ENCODE measurements around the gene OSMR.

Gene OSMR

DNA sequence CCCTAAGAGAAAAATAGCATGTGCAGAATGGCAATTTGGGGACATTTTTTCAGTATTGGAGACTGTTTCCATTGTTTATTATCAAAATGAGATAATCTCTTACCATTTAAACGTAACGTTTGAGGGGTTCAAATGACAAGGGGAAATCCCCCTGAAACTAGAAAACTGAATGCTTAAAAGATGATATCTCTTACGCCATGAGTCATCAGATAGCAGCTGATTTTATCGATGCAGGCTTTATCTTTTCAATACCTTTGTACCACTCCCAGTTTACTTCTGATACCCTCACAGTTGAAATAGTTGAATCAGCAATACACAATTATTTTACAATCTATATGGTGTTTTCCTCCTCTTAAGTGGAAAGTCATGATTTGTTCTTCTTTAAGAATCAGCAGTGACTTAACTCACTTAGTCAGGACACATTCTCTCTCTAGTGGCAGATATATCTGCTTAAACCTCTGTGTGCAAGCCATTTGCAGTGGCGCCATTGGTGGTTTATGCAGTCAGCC is 29.2 kb downstream of the OSMR start:
- no peak for DNase-seq

DNA sequence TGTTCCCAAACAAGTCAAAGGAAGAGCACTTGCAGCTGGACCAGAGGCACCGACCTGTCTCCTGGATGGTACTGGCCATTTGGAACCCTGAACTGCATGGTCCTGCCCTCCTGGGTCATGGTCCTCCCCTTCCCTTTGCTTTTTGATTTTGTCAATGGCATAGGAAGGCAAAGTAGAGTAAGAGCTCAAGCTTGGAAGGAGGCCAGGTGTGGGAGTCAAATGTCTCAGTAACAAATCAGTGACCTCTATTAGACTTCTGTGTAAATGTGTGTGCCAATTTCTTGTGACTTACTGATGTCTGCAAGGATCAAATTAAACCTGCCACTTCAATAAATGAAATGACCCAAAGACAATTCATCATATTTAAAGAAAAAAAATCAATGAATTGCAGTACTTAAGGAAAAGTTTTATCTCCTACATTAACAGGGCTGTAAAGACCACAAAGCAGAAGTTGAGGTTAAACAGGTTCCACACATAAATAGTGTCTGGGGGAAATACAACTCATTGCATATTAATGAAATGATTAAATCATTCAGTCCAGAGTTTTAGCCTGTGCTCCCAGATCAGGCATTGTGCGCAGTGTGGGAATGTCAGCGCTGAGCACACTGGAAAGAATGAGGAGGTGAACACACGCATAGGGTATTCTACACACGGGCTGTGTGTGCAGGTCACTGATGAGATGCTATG is 32.7 kb downstream of the OSMR start:
- DNase-seq: no peak

DNA sequence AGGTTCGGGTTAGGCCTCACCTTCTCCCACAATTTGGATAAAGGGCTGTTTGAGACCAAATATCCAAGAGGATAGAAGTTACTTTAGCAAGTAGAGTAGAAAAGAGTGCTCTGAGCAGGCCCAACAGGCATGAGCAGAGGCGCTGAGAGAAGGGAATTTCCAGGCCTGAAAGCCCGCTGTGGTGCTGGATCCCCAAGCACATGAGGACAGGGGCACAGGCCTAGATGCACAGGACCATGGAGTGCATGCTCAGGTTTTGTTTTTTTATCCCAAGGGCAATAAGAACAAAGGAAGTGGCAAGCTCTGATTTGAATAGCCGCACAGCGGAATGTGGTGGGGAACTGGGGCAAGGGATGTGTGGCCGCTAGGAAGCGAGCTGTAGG is 33.3 kb downstream of the OSMR start:
- DNase-seq: no peak

GRCh38 chr5:38883842-38884241 is 38.0 kb downstream of the OSMR start:
- DNase-seq: no peak

DNA sequence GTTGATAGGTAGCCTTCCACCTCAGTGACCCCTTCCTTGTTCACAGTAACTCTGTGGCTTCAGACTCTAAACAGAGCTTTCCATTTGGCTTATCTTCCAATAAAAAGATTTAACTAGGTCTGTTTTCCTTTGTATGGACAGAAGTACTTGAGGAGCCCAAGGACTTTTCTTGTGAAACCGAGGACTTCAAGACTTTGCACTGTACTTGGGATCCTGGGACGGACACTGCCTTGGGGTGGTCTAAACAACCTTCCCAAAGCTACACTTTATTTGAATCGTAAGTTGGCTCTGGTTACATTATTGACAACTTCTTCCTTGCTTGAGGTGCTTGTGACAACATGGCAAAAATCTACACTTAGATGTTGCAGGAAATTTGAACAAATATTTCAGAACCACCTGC is 39.4 kb downstream of the OSMR start:
- DNase-seq: no peak

DNA sequence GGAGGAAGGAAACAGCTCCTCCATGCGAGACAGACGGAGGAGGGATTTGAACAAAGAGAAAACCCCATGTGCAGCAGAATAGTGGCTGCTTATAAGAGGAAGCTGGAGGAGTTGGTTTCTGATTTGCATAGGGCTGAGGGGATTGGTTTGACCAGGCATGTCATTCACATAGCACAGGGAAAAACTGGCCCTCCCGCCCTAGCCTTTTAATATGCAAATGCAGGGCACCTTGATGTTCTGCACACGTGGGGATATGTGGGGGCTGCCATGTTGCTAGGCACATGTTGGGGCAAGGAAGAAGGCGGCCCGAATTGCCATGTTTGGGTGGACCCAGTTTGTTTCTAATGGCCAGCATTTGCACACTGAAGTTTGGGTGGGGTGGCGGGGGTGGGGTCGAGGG is 42.2 kb downstream of the OSMR start:
- DNase-seq: no peak

- DNase-seq: no peak
Observed at GRCh38 chr5:38889424-38889823, 43.6 kb downstream of the OSMR start.

DNA sequence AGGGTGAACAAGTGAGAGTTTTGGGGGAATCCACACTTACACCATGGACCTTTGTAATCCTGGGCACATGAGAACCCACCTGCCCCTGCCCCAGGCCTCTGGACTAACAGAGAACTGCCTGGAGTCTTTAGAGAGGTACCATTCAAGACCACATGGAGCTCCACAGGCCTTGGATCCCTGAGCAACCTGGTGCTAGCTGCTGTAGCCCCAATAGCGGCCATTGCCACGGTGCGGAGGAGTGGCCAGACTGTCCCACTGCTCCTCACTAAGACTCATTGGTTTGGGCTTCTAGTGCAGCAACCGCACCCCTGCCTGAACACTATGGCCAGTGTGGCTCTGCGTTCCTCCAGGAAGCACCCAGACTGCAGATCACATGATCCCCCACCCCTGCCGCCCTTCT is 45.8 kb downstream of the OSMR start:
- DNase-seq: no peak

- DNase-seq: no peak
Observed at GRCh38 chr5:38892363-38892762, 46.6 kb downstream of the OSMR start.

GRCh38 chr5:38896760-38897159 is 50.9 kb downstream of the OSMR start:
- DNase-seq: no peak

- DNase-seq: no peak
Observed at GRCh38 chr5:38899936-38900335, 54.1 kb downstream of the OSMR start.

GRCh38 chr5:38905516-38905915 is 59.7 kb downstream of the OSMR start:
- no peak for DNase-seq

- no peak for DNase-seq
Observed at GRCh38 chr5:38906503-38906902, 60.7 kb downstream of the OSMR start.

- DNase-seq: no peak
Observed at GRCh38 chr5:38911933-38912332, 66.1 kb downstream of the OSMR start.

DNA sequence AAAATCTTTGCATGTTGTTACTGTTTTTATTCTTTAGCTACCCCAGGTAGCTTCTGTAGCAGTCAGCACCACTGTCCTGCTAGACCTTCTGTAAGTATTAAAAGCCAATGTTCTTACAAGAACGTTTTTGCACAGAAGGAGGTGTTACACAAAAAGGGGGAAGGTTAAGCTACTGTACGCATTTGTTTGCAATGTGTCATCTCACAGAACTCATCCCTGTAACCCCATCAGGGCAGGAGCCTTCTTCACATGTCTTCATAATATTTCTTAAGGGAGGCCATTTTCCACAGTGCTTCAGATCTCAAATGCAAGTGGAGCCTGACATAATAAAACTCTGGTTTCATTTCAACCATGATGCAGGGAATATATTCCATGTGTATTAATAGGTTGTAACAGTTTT is 67.9 kb downstream of the OSMR start:
- no peak for DNase-seq

- no peak for DNase-seq
Observed at GRCh38 chr5:38916802-38917201, 71.0 kb downstream of the OSMR start.

- DNase-seq: no peak
Observed at GRCh38 chr5:38921174-38921573, 75.4 kb downstream of the OSMR start.

DNA sequence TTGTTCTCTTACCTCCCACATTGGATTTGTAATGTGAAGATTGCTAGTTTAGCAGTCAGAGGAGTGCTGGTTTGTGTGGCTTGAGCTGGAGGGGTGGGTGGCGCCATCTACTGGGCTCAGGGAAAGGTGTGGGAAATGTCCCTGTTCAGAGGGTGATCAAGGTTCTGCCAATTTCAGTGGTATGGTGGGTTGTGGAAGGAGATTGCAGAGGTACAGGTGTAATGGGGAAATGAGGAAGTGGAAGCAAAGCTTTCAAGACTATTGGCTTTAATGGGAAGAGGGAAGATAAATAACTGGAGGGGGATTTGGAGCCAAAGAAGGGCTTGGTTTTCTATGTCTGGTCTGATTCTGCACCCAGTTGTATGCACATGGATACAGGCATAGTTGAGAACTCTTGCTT is 76.4 kb downstream of the OSMR start:
- DNase-seq: peak; percentile 31

GRCh38 chr5:38923661-38924451 is 78.0 kb downstream of the OSMR start:
- no peak for DNase-seq

GRCh38 chr5:38925154-38925925 is 79.5 kb downstream of the OSMR start:
- DNase-seq: no peak

- DNase-seq: no peak
Observed at GRCh38 chr5:38926121-38926520, 80.3 kb downstream of the OSMR start.

- DNase-seq: no peak
Observed at GRCh38 chr5:38927470-38927869, 81.7 kb downstream of the OSMR start.

DNA sequence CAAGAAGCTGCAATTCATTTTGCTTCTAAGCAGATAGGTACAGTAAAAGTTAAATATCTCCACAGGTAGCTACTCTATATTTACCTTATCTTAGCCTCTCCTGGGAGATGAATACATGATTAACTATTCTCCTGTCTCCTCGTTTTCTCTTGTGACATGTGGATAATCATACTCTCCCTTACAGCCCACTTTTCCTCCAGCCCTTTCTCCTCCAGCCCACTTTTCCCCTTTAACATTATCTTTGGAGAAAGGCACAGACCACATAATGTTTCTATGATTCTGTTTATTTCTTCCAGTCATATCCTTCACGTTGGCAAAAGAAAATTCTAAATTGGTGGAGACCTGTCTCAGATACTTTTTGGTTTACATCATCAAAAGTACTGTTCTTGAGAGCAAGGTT is 84.0 kb downstream of the OSMR start:
- DNase-seq: no peak

GRCh38 chr5:38931731-38932130 is 85.9 kb downstream of the OSMR start:
- no peak for DNase-seq
